ENCODE results near the gene BNIP1.

- TF ChIP-seq CTCF (IDR thresholded peaks at IDR 0.05) (no peak), POLR2A (IDR thresholded peaks at IDR 0.05) (no peak), EP300 (IDR thresholded peaks at IDR 0.05) (no peak), POLR2AphosphoS5 (IDR thresholded peaks at IDR 0.05) (no peak)
Observed at GRCh38 chr5:173191561-173191960, 47.2 kb downstream of the BNIP1 start.
